Measurements from ENCODE around the gene TIMP4.

GRCh38 chr3:12186515-12187286 is 28.0 kb upstream of the TIMP4 start:
- TF ChIP-seq SUZ12 (IDR thresholded peaks at IDR 0.05; ENCODE audit: extremely low read depth, insufficient read depth, insufficient read length) (no peak), ZNF274 (IDR thresholded peaks at IDR 0.05; ENCODE audit: low read depth, low read length) (no peak), YY1 (IDR thresholded peaks at IDR 0.05; ENCODE audit: insufficient read depth, insufficient read length) (no peak)
